PC-9 (cell line): ENCODE results near the gene FTO. TPM values are rescaled to one million over a fixed set of nuclear protein-coding genes. Genes with fewer than 3 reads are reported as not detected.

Source experiments
- BruUV-seq: library from RNA; stranded (reverse); fragments of 400-500 nt; replicated peaks from 2 replicates; lab custom pipeline; 2021; lab: Mats Ljungman, UMichigan
- CTCF ChIA-PET: fragments of 300-600 bp; sonication (Branson Sonifier 250); formaldehyde crosslinking; loops from one replicate; lab custom pipeline; 2022; ENCODE audit warnings: antibody characterized with exemption; lab: Charles Lee
- POLR2A ChIA-PET: fragments of 300-600 bp; sonication (Branson Sonifier 250); formaldehyde crosslinking; loops from one replicate; lab custom pipeline; 2022; ENCODE audit warnings: antibody characterized with exemption; ENCODE audit not compliant: unreplicated experiment; lab: Charles Lee
- DNase-seq, 2 experiments: peaks; one replicate each; pipeline versions ENCODE4 v3.0.0 to v3.0.0-alpha.2; 2015 to 2022; ENCODE audit warnings: mixed read lengths in 1 of 2
- H2AFZ ChIP-seq: fragments of 200-600 bp; sonication (generic); 2 replicates; pipeline ENCODE4 v1.8.1; 2017; ENCODE audit warnings: antibody characterized with exemption
- H3F3A ChIP-seq: fragments of 200-600 bp; sonication (generic); 2 replicates; pipeline ENCODE4 v1.8.1; 2017; ENCODE audit warnings: antibody characterized with exemption, mild to moderate bottlenecking, low read depth; ENCODE audit not compliant: insufficient read depth
- H3K27ac ChIP-seq: fragments of 200-600 bp; sonication (generic); 2 replicates; pipeline ENCODE4 v1.6.1; 2016; ENCODE audit warnings: mixed run types
- H3K27me3 ChIP-seq: fragments of 200-600 bp; sonication (generic); 2 replicates; pipeline ENCODE4 v1.6.1; 2016; ENCODE audit warnings: low read depth, mixed run types; ENCODE audit not compliant: insufficient read depth
- H3K36me3 ChIP-seq: fragments of 200-600 bp; sonication (generic); 2 replicates; pipeline ENCODE4 v1.6.1; 2016; ENCODE audit warnings: low read depth, mixed run types
- H3K4me1 ChIP-seq: fragments of 200-600 bp; sonication (generic); replicated peaks from 2 replicates; pipeline ENCODE4 v1.6.1; 2016; ENCODE audit warnings: mixed run types; ENCODE audit not compliant: insufficient read depth
- H3K4me2 ChIP-seq: fragments of 200-600 bp; sonication (generic); 2 replicates; pipeline ENCODE4 v1.6.1; 2017; ENCODE audit warnings: mixed run types
- H3K4me3 ChIP-seq: fragments of 200-600 bp; sonication (generic); 2 replicates; pipeline ENCODE4 v1.6.1; 2016; ENCODE audit warnings: mixed run types
- H3K79me2 ChIP-seq: fragments of 200-600 bp; sonication (generic); 2 replicates; pipeline ENCODE4 v1.6.1; 2017; ENCODE audit warnings: low read depth, mixed run types
- H3K9me2 ChIP-seq: fragments of 200-600 bp; sonication (generic); 2 replicates; pipeline ENCODE4 v1.8.1; 2017; ENCODE audit warnings: mild to moderate bottlenecking; ENCODE audit not compliant: insufficient read depth
- H3K9me3 ChIP-seq: fragments of 200-600 bp; sonication (generic); 2 replicates; pipeline ENCODE4 v1.8.1; 2016; ENCODE audit warnings: low read depth; ENCODE audit not compliant: insufficient read depth
- H4K20me1 ChIP-seq: fragments of 200-600 bp; sonication (generic); 2 replicates; pipeline ENCODE4 v1.8.1; 2017; ENCODE audit not compliant: insufficient read depth
- CTCF ChIP-seq: fragments of 200-600 bp; sonication (generic); conservative IDR thresholded peaks from 2 replicates; pipeline ENCODE4 v1.6.1; 2017; ENCODE audit warnings: mixed run types, antibody characterized with exemption, mild to moderate bottlenecking, moderate library complexity
- EZH2 ChIP-seq: fragments of 200-600 bp; sonication (generic); IDR thresholded peaks from 2 replicates; pipeline ENCODE4 v1.8.0; 2017; ENCODE audit warnings: antibody characterized with exemption, low read depth
- intact Hi-C: fragments of 100-400 bp; cut with micrococcal nuclease; formaldehyde crosslinking; loops from one replicate; pipeline ENCODE4 v1.10.0; 2022; ENCODE audit not compliant: unreplicated experiment
- total RNA-seq: library from RNA; stranded (reverse); gene quantifications from 2 replicates; pipeline ENCODE4 v1.2.3, GENCODE V29; 2021

FTO gene
- total RNA-seq, 1 experiment from 2014 or later: 58.1 TPM

- H3K79me2 ChIP-seq: no peaks in the 10 kb centered on the region
These were observed 208.2 kb downstream of the FTO start for GRCh38 chr16:53912155-53912554.

GRCh38 chr16:53913099-53913870 is 209.3 kb downstream of the FTO start:
- Histone ChIP-seq H3K79me2 (no peaks in the 10 kb centered on the region), H3K9me3 (no peaks in the 10 kb centered on the region), H2AFZ (no peak overlapping the region), H3K27me3 (no peaks in the 10 kb centered on the region), H3K9me2 (no peaks in the 10 kb centered on the region), H3F3A (no peaks in the 10 kb centered on the region), H3K27ac (no peak overlapping the region), H4K20me1 (no peaks in the 10 kb centered on the region; the same call in 1 of the 2 replicates), H3K4me2 (no peak overlapping the region), H3K4me1 (no peaks in the 10 kb centered on the region; the same call in 1 of the 2 replicates), H3K36me3 (no peaks in the 10 kb centered on the region), H3K4me3 (no peak overlapping the region)
- BruUV-seq: no TSS peak
- ChIA-PET POLR2A (no interaction called here), CTCF (no interaction called here)
- no peak for TF ChIP-seq EZH2
- TF ChIP-seq CTCF: no peak
- no peak for DNase-seq
- intact Hi-C loops: no loop called here

More at GRCh38 chr16:53912155-53912554, 208.2 kb downstream of the FTO start:
- Histone ChIP-seq H3K27me3 (no peaks in the 10 kb centered on the region), H3K36me3 (no peaks in the 10 kb centered on the region), H3K9me2 (no peaks in the 10 kb centered on the region), H4K20me1 (no peaks in the 10 kb centered on the region; the same call in 1 of the 2 replicates), H3K4me1 (no peaks in the 10 kb centered on the region; the same call in 1 of the 2 replicates), H3K4me3 (no peak overlapping the region), H3K4me2 (no peak overlapping the region), H3F3A (no peaks in the 10 kb centered on the region), H3K9me3 (no peaks in the 10 kb centered on the region), H3K27ac (no peak overlapping the region), H2AFZ (no peak overlapping the region)
- ChIA-PET POLR2A (no interaction called here), CTCF (no interaction called here)
- BruUV-seq: no TSS peak
- intact Hi-C loops: no loop called here
- DNase-seq: peak in 1 of 2 experiments; percentile 36
- no peak for TF ChIP-seq EZH2
- no peak for TF ChIP-seq CTCF

- Histone ChIP-seq H3K79me2 (no peaks in the 10 kb centered on the region), H3K4me1 (no peaks in the 10 kb centered on the region; the same call in 1 of the 2 replicates), H3K27me3 (no peaks in the 10 kb centered on the region), H3K4me2 (no peak overlapping the region), H3K9me3 (no peaks in the 10 kb centered on the region), H3K36me3 (no peaks in the 10 kb centered on the region), H4K20me1 (no peaks in the 10 kb centered on the region; the same call in 1 of the 2 replicates), H3K4me3 (no peak overlapping the region), H3K9me2 (no peaks in the 10 kb centered on the region), H2AFZ (no peak overlapping the region), H3K27ac (no peak overlapping the region), H3F3A (no peaks in the 10 kb centered on the region)
- CTCF ChIA-PET: no interaction called here
- DNase-seq: no peak
- BruUV-seq: no TSS peak
- TF ChIP-seq CTCF (no peak), EZH2 (no peak)
- intact Hi-C loops: no loop called here
- POLR2A ChIA-PET: no interaction called here
These were observed 210.0 kb downstream of the FTO start for GRCh38 chr16:53913920-53914319.
